NCI-H1105 treated with DMSO at 0.1 percent for 48 hours (cell line): Measurements from ENCODE around the gene ZNF775.

Experiments
- DNase-seq: peaks from one replicate; lab custom pipeline; 2025; lab: John Stamatoyannopoulos, UW

The ZNF775 gene

GRCh38 chr7:150412518-150413488 is 33.7 kb downstream of the ZNF775 start:
- no peak for DNase-seq

- no peak for DNase-seq
These were observed 34.5 kb downstream of the ZNF775 start for GRCh38 chr7:150413640-150414081.

GRCh38 chr7:150415161-150416153 is 36.3 kb downstream of the ZNF775 start:
- DNase-seq: no peak

- no peak for DNase-seq
These were observed 38.1 kb downstream of the ZNF775 start for GRCh38 chr7:150417239-150417638.

- no peak for DNase-seq
These were observed 38.7 kb downstream of the ZNF775 start for GRCh38 chr7:150417863-150418262.

GRCh38 chr7:150420242-150420641 is 41.1 kb downstream of the ZNF775 start:
- DNase-seq: no peak

GRCh38 chr7:150420987-150421674 is 42.0 kb downstream of the ZNF775 start:
- peak; percentile 72 for DNase-seq

GRCh38 chr7:150421831-150422230 is 42.7 kb downstream of the ZNF775 start:
- no peak for DNase-seq

- no peak for DNase-seq
These were observed 46.5 kb downstream of the ZNF775 start for GRCh38 chr7:150425670-150426069.

- no peak for DNase-seq
These were observed 49.7 kb downstream of the ZNF775 start for GRCh38 chr7:150428671-150429451.

- no peak for DNase-seq
These were observed 50.6 kb downstream of the ZNF775 start for GRCh38 chr7:150429699-150430098.

GRCh38 chr7:150430465-150431085 is 51.4 kb downstream of the ZNF775 start:
- DNase-seq: no peak

GRCh38 chr7:150431839-150432658 is 52.9 kb downstream of the ZNF775 start:
- DNase-seq: no peak

GRCh38 chr7:150432915-150433892 is 54.1 kb downstream of the ZNF775 start:
- no peak for DNase-seq

- no peak for DNase-seq
These were observed 55.1 kb downstream of the ZNF775 start for GRCh38 chr7:150434240-150434639.

GRCh38 chr7:150435047-150435389 is 55.9 kb downstream of the ZNF775 start:
- DNase-seq: no peak

- no peak for DNase-seq
These were observed 56.4 kb downstream of the ZNF775 start for GRCh38 chr7:150435390-150436073.

- DNase-seq: no peak
These were observed 60.8 kb downstream of the ZNF775 start for GRCh38 chr7:150439967-150440366.
